Esophagus squamous epithelium (tissue), 4 donors: ENCODE data around the gene ABCB8.

ENCODE experiments used
- POLR2A ChIP-seq, 4 donors: fragments of 450-650 bp; IDR thresholded peaks; one replicate each; pipeline ENCODE4 v1.6.1; 2017; ENCODE audit warnings: antibody characterized with exemption in 4 of 4, mild to moderate bottlenecking in 4 of 4, moderate library complexity in 3 of 4
- TF ChIP-seq, protein P1 (sequence below), 6 experiments: fragments of 450-650 bp in 4 of 6; fragments of 200-600 bp in 2 of 6; sonication (generic) in 2 of 6; IDR thresholded peaks; one replicate each; pipeline ENCODE4 v1.5.1; 2016 to 2019; ENCODE audit warnings: antibody characterized with exemption in 6 of 6, mild to moderate bottlenecking in 4 of 6, moderate library complexity in 4 of 6

DNA sequence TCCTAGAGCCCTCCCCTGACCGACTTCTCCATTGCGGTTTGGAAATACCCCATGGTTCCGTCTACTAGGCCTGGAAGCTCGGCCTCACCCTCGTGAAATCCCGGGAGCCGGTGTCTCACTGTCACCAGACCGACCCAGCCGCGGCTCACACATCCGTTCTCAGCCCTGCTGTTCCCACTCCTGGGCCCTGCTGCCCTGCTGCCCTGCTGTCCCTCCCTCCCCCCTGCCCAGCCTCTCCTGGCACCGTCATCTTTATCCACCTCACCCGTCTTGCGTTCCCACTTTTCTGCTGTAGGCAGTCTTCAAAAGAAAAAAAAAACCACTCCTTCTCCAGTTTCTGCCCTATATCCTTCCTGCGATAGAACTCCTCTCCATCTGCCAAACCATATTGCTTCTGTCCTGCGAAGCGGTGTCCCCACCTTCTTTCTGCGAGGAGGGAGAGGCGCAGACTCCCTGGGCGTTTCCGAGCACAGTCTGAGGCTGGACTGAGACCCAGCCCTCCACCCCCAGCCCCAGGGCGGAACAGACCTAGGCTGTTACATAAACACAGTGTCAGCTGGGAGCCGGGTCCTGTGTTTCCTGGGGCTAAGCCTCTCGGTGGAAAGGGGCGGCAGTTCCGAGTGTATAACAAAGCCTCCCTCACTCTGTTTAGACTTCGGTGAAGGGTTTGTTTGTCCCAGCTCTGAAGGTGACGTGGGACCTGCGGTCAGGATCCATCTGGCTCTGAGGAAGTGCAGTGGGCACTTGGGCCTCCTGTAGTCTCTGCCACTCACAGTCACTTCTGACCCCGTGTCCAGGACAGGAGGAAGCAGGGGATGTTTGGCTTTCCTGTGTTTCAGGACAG, 60.8 kb downstream of the ABCB8 start:
- TF ChIP-seq, protein P1, sequence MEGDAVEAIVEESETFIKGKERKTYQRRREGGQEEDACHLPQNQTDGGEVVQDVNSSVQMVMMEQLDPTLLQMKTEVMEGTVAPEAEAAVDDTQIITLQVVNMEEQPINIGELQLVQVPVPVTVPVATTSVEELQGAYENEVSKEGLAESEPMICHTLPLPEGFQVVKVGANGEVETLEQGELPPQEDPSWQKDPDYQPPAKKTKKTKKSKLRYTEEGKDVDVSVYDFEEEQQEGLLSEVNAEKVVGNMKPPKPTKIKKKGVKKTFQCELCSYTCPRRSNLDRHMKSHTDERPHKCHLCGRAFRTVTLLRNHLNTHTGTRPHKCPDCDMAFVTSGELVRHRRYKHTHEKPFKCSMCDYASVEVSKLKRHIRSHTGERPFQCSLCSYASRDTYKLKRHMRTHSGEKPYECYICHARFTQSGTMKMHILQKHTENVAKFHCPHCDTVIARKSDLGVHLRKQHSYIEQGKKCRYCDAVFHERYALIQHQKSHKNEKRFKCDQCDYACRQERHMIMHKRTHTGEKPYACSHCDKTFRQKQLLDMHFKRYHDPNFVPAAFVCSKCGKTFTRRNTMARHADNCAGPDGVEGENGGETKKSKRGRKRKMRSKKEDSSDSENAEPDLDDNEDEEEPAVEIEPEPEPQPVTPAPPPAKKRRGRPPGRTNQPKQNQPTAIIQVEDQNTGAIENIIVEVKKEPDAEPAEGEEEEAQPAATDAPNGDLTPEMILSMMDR (IDR thresholded peaks at IDR 0.05), result no peak
- peak in 2 of 4 donors; percentile 13 to 15 for TF ChIP-seq POLR2A (IDR thresholded peaks at IDR 0.05)
